Measurements from ENCODE around the gene TYRP1. TPM values are rescaled to one million over a fixed set of nuclear protein-coding genes. Genes with fewer than 3 reads are reported as not detected.

TYRP1 gene
- polyA plus RNA-seq, 3 donors = 0.12 TPM; not detected in 2

- 46 to 73% (median 59%) methylated on average over 1 of the region's 1 CpG for WGBS, 3 donors
- H3K27ac ChIP-seq (ENCODE audit: low read depth, low read length) = no peak overlapping the region
Observed at GRCh38 chr9:12689233-12689632, 4.0 kb upstream of the TYRP1 start.

- no peak overlapping the region for H3K27ac ChIP-seq (ENCODE audit: low read depth, low read length)
- WGBS, 3 donors = 89 to 96% (median 93%) methylated on average over 8 of the region's 8 CpGs
Observed at GRCh38 chr9:12694013-12694412, 828 bp downstream of the TYRP1 start.

- WGBS, 3 donors = 49 to 84% (median 80%) methylated on average over 4 of the region's 4 CpGs
- H3K27ac ChIP-seq (ENCODE audit: low read depth, low read length) = no peak overlapping the region
Observed at GRCh38 chr9:12695474-12695873, 2.3 kb downstream of the TYRP1 start.

- no peak overlapping the region for H3K27ac ChIP-seq (ENCODE audit: low read depth, low read length)
- 43 to 61% (median 44%) methylated on average over 4 of the region's 4 CpGs for WGBS, 3 donors
Observed at GRCh38 chr9:12696931-12697622, 3.9 kb downstream of the TYRP1 start.

GRCh38 chr9:12697719-12698118 is 4.5 kb downstream of the TYRP1 start:
- 16 to 43% (median 32%) methylated on average over 1 of the region's 1 CpG for WGBS, 3 donors
- H3K27ac ChIP-seq (ENCODE audit: low read depth, low read length) = no peak overlapping the region

- WGBS, 3 donors = 28 to 50% (median 28%) methylated on average over 4 of the region's 4 CpGs
- H3K27ac ChIP-seq (ENCODE audit: low read depth, low read length) = no peak overlapping the region
Observed at GRCh38 chr9:12698266-12698665, 5.1 kb downstream of the TYRP1 start.

GRCh38 chr9:12698986-12699385 is 5.8 kb downstream of the TYRP1 start:
- no peak overlapping the region for H3K27ac ChIP-seq (ENCODE audit: low read depth, low read length)
- 79 to 91% (median 84%) methylated on average over 1 of the region's 1 CpG for WGBS, 3 donors

GRCh38 chr9:12699529-12699928 is 6.3 kb downstream of the TYRP1 start:
- H3K27ac ChIP-seq (ENCODE audit: low read depth, low read length) = no peak overlapping the region

GRCh38 chr9:12701126-12701525 is 7.9 kb downstream of the TYRP1 start:
- no peak overlapping the region for H3K27ac ChIP-seq (ENCODE audit: low read depth, low read length)

GRCh38 chr9:12702160-12702758 is 9.1 kb downstream of the TYRP1 start:
- WGBS, 3 donors = 22 to 24% (median 23%) methylated on average over 6 of the region's 6 CpGs
- no peak overlapping the region for H3K27ac ChIP-seq (ENCODE audit: low read depth, low read length)

- no peak overlapping the region for H3K27ac ChIP-seq (ENCODE audit: low read depth, low read length)
- 19 to 44% (median 20%) methylated on average over 1 of the region's 1 CpG for WGBS, 3 donors
Observed at GRCh38 chr9:12703996-12704395, 10.8 kb downstream of the TYRP1 start.

- H3K27ac ChIP-seq (ENCODE audit: low read depth, low read length) = no peak overlapping the region
- WGBS, 3 donors = 33 to 58% (median 49%) methylated on average over 1 of the region's 1 CpG
Observed at GRCh38 chr9:12705738-12706391, 12.7 kb downstream of the TYRP1 start.

GRCh38 chr9:12708562-12709298 is 15.5 kb downstream of the TYRP1 start:
- WGBS, 3 donors = 87 to 88% (median 87%) methylated on average over 5 of the region's 5 CpGs

GRCh38 chr9:12712532-12712931 is 19.3 kb downstream of the TYRP1 start:
- 92 to 96% (median 95%) methylated on average over 2 of the region's 2 CpGs for WGBS, 3 donors
- H3K27ac ChIP-seq (ENCODE audit: low read depth, low read length) = no peak overlapping the region

More at GRCh38 chr9:12708562-12709298, 15.5 kb downstream of the TYRP1 start:
- H3K27ac ChIP-seq (ENCODE audit: low read depth, low read length) = no peak overlapping the region

- H3K27ac ChIP-seq (ENCODE audit: low read depth, low read length) = no peak overlapping the region
- WGBS, 3 donors = 86 to 93% (median 92%) methylated on average over 3 of the region's 3 CpGs
Observed at GRCh38 chr9:12715268-12715667, 22.1 kb downstream of the TYRP1 start.

GRCh38 chr9:12716823-12717600 is 23.8 kb downstream of the TYRP1 start:
- WGBS, 3 donors = 53 to 71% (median 68%) methylated on average over 5 of the region's 5 CpGs
- no peak overlapping the region for H3K27ac ChIP-seq (ENCODE audit: low read depth, low read length)

GRCh38 chr9:12717907-12718306 is 24.7 kb downstream of the TYRP1 start:
- H3K27ac ChIP-seq (ENCODE audit: low read depth, low read length) = no peak overlapping the region
- 63 to 76% (median 75%) methylated on average over 1 of the region's 1 CpG for WGBS, 3 donors

- no peak overlapping the region for H3K27ac ChIP-seq (ENCODE audit: low read depth, low read length)
- 60 to 74% (median 69%) methylated on average over 7 of the region's 7 CpGs for WGBS, 3 donors
Observed at GRCh38 chr9:12718482-12719026, 25.4 kb downstream of the TYRP1 start.
